Activated naive CD8-positive, alpha-beta T cell (primary cell): Measurements from ENCODE around the gene WDR19.
"Not testable (repeated sequence)": the region's sequence is repeated elsewhere in the genome, so short reads cannot be mapped to it uniquely, and the experiment has no call there.

Experiments used
- H3K27ac Mint-ChIP-seq: one replicate; pipeline ENCODE4 v1.8.0; 2021; ENCODE audit warnings: mixed read lengths
- H3K27me3 Mint-ChIP-seq: one replicate; pipeline ENCODE4 v1.8.0; 2021; ENCODE audit warnings: mixed read lengths
- H3K36me3 Mint-ChIP-seq: one replicate; pipeline ENCODE4 v1.8.0; 2021; ENCODE audit warnings: mixed read lengths
- H3K4me1 Mint-ChIP-seq: one replicate; pipeline ENCODE4 v1.8.0; 2021; ENCODE audit warnings: low read depth, mixed read lengths
- H3K4me3 Mint-ChIP-seq: one replicate; pipeline ENCODE4 v1.8.0; 2021; ENCODE audit warnings: mild to moderate bottlenecking, mixed read lengths
- H3K9me3 Mint-ChIP-seq: one replicate; pipeline ENCODE4 v1.8.0; 2021; ENCODE audit warnings: low read depth, mixed read lengths

WDR19 gene

GRCh38 chr4:39181905-39182638, at the start of gene WDR19:
WDR19 (plus strand) TSS chr4:39182529; CDS start chr4:39182558, 29 bp downstream.
- H3K27ac Mint-ChIP-seq = no peak within 1 kb of the TSS

DNA sequence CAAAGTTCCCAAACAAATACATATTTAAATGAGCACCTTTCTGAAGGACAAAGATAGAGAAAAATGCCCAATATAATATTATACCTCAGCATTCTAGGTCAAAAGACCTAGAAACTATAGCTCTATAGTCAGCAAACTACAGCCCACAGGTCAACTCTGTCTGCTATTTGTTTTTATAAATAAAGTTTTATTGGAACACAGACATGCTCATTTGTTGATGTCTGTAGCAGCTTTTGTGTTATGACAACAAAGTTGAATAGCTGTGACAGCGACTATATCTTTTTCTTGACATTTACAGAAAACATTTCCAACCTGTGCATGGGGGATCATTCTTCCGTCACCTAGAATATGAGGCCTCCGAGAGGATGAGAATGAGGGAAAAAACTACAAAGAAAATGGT, 48.7 kb upstream of the WDR19 start:
- H3K27me3 Mint-ChIP-seq = no peaks in the 10 kb centered on the region
- no peak overlapping the region for H3K27ac Mint-ChIP-seq
- H3K36me3 Mint-ChIP-seq = peaks cover 4% of the 10 kb centered on the region
- no peaks in the 10 kb centered on the region for H3K9me3 Mint-ChIP-seq
- no peak overlapping the region for H3K4me3 Mint-ChIP-seq
- H3K4me1 Mint-ChIP-seq = peaks cover 6% of the 10 kb centered on the region

More at GRCh38 chr4:39181905-39182638, at the start of gene WDR19:
- Mint-ChIP-seq H3K36me3 (peaks cover 5% of the 10 kb centered on the region), H3K4me1 (peaks cover 10% of the 10 kb centered on the region), H3K4me3 (no peak within 1 kb of the TSS), H3K27me3 (peaks cover 4% of the 10 kb centered on the region), H3K9me3 (no peaks in the 10 kb centered on the region)

- Mint-ChIP-seq H3K27ac (no peak overlapping the region), H3K4me3 (no peak overlapping the region), H3K9me3 (no peaks in the 10 kb centered on the region), H3K27me3 (no peaks in the 10 kb centered on the region), H3K36me3 (peaks cover 3% of the 10 kb centered on the region), H3K4me1 (peaks cover 6% of the 10 kb centered on the region)
Observed at GRCh38 chr4:39134683-39135306, 47.5 kb upstream of the WDR19 start.

DNA sequence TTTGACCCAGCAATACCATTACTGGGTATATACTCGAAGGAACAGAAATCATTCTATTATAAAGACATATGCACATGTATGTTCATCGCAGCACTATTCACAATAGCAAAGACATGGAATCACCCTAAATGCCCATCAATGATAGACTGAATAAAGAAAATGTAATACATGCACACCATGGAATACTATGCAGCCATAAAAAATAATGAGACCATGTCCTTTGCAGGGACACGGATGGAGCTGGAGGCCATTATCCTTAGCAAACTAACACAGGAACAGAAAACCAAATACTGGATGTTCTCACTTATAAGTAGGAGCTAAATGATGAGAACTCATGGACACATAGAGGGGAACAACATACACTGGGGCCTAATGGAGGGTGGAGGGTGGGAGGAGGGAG, 44.1 kb upstream of the WDR19 start:
- H3K27me3 Mint-ChIP-seq, H3K4me3 Mint-ChIP-seq, H3K9me3 Mint-ChIP-seq, H3K27ac Mint-ChIP-seq, H3K36me3 Mint-ChIP-seq, H3K4me1 Mint-ChIP-seq: not testable (repeated sequence)

- Mint-ChIP-seq H3K36me3 (no peaks in the 10 kb centered on the region), H3K27ac (no peak overlapping the region), H3K9me3 (no peaks in the 10 kb centered on the region), H3K27me3 (peaks cover 3% of the 10 kb centered on the region), H3K4me3 (no peak overlapping the region), H3K4me1 (no peaks in the 10 kb centered on the region)
Observed at GRCh38 chr4:39146211-39146610, 36.1 kb upstream of the WDR19 start.

GRCh38 chr4:39154009-39154408, 28.3 kb upstream of the WDR19 start:
- Mint-ChIP-seq H3K4me1 (no peaks in the 10 kb centered on the region), H3K27me3 (peaks cover 3% of the 10 kb centered on the region), H3K9me3 (no peaks in the 10 kb centered on the region), H3K4me3 (no peak overlapping the region), H3K27ac (no peak overlapping the region), H3K36me3 (peaks cover 2% of the 10 kb centered on the region)

DNA sequence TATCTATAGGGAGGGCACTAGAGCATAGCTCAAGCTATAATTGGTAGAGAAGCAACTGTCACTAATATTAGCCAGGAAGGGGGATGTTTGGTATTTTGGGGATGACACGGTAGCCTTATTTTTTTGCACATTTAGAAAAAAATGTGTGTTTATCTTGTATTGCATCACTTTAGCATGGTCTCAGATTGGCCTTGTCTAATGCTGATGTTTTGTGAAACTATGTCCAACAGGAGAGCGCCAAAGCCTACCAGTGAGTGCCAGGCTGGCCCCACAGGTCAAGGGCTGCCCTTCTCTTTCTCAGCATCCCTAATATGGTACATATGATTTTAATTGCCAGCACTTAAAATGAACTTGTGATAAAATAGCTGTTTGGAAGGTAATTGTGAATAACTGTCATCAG, 24.8 kb upstream of the WDR19 start:
- Mint-ChIP-seq H3K27ac (no peak overlapping the region), H3K27me3 (no peaks in the 10 kb centered on the region), H3K4me3 (no peak overlapping the region), H3K4me1 (no peaks in the 10 kb centered on the region), H3K36me3 (peaks cover 2% of the 10 kb centered on the region), H3K9me3 (no peaks in the 10 kb centered on the region)

GRCh38 chr4:39166177-39166576, 16.2 kb upstream of the WDR19 start:
- Mint-ChIP-seq H3K9me3 (no peaks in the 10 kb centered on the region), H3K4me1 (peaks cover 5% of the 10 kb centered on the region), H3K27me3 (peaks cover 2% of the 10 kb centered on the region), H3K4me3 (no peak overlapping the region), H3K27ac (no peak overlapping the region), H3K36me3 (peaks cover 2% of the 10 kb centered on the region)

GRCh38 chr4:39166669-39167068, 15.7 kb upstream of the WDR19 start:
- Mint-ChIP-seq H3K4me3 (no peak overlapping the region), H3K9me3 (peaks cover 2% of the 10 kb centered on the region), H3K36me3 (peaks cover 2% of the 10 kb centered on the region), H3K4me1 (peaks cover 5% of the 10 kb centered on the region), H3K27ac (no peak overlapping the region), H3K27me3 (peaks cover 2% of the 10 kb centered on the region)

- H3K36me3 Mint-ChIP-seq = peaks cover 2% of the 10 kb centered on the region
- H3K27me3 Mint-ChIP-seq = no peaks in the 10 kb centered on the region
- H3K27ac Mint-ChIP-seq = no peak overlapping the region
- peaks cover 5% of the 10 kb centered on the region for H3K4me1 Mint-ChIP-seq
- no peak overlapping the region for H3K4me3 Mint-ChIP-seq
- H3K9me3 Mint-ChIP-seq = peaks cover 4% of the 10 kb centered on the region
Observed at GRCh38 chr4:39169426-39169825, 12.9 kb upstream of the WDR19 start.

- Mint-ChIP-seq H3K27ac (no peak overlapping the region), H3K4me1 (peaks cover 5% of the 10 kb centered on the region), H3K9me3 (peaks cover 4% of the 10 kb centered on the region)
Observed at GRCh38 chr4:39170301-39170700, 12.0 kb upstream of the WDR19 start.

DNA sequence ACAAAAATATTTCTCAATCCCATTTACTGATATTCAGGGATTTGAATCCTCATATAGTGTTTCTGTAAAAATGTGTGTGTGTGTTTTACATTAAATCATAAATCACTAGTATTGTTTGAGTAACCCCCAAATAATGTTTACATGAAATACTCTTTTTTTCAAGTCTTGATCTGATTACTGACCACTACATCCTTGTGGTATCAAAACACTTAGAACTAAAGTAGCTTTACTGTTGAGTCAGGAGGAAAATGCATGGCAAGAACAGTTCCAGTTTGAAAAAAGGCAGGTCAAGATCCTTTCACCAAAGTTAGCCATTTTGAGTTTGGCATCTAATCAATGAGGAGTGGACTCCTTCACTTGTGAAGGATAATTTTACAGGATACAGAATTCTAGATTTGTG, 3.6 kb upstream of the WDR19 start:
- Mint-ChIP-seq H3K4me1 (peaks cover 10% of the 10 kb centered on the region), H3K4me3 (no peak overlapping the region), H3K27me3 (peaks cover 4% of the 10 kb centered on the region), H3K27ac (no peak overlapping the region), H3K9me3 (no peaks in the 10 kb centered on the region), H3K36me3 (peaks cover 3% of the 10 kb centered on the region)

More at GRCh38 chr4:39170301-39170700, 12.0 kb upstream of the WDR19 start:
- Mint-ChIP-seq H3K36me3 (peaks cover 2% of the 10 kb centered on the region), H3K27me3 (no peaks in the 10 kb centered on the region), H3K4me3 (no peak overlapping the region)

GRCh38 chr4:39179681-39180080, 2.6 kb upstream of the WDR19 start:
- H3K9me3 Mint-ChIP-seq = no peaks in the 10 kb centered on the region
- H3K4me3 Mint-ChIP-seq = no peak overlapping the region
- peaks cover 3% of the 10 kb centered on the region for H3K36me3 Mint-ChIP-seq
- peaks cover 10% of the 10 kb centered on the region for H3K4me1 Mint-ChIP-seq
- H3K27me3 Mint-ChIP-seq = peaks cover 4% of the 10 kb centered on the region
- H3K27ac Mint-ChIP-seq = no peak overlapping the region

DNA sequence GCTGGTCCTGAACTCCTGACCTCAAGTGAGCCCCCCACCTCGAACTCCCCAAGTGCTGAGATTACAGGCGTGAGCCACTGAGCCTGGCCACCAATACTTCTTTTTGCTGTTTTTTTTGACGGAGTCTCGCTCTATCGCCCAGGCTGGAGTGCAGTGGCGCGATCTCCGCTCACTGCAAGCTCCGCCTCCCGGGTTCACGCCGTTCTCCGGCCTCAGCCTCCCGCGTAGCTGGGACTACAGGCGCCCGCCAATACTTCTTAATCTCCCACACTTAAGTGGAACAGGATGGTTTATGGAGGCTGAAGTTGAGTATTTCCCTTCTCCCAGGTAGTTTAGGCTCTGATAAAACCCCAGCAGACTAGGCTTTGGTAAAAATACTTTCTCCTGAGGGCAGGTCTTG, 1.7 kb upstream of the WDR19 start:
- not testable (repeated sequence) for H3K36me3 Mint-ChIP-seq, H3K4me3 Mint-ChIP-seq, H3K9me3 Mint-ChIP-seq, H3K27ac Mint-ChIP-seq, H3K27me3 Mint-ChIP-seq
- H3K4me1 Mint-ChIP-seq = peaks cover 10% of the 10 kb centered on the region

- H3K27me3 Mint-ChIP-seq = peaks cover 4% of the 10 kb centered on the region
- H3K4me3 Mint-ChIP-seq = no peak overlapping the region
- no peak overlapping the region for H3K27ac Mint-ChIP-seq
- peaks cover 5% of the 10 kb centered on the region for H3K36me3 Mint-ChIP-seq
- no peaks in the 10 kb centered on the region for H3K9me3 Mint-ChIP-seq
- H3K4me1 Mint-ChIP-seq = peaks cover 10% of the 10 kb centered on the region
Observed at GRCh38 chr4:39181520-39181904, 817 bp upstream of the WDR19 start.

- Mint-ChIP-seq H3K36me3 (peaks cover 14% of the 10 kb centered on the region), H3K4me3 (no peak overlapping the region), H3K4me1 (no peaks in the 10 kb centered on the region), H3K27ac (no peak overlapping the region), H3K9me3 (no peaks in the 10 kb centered on the region), H3K27me3 (no peaks in the 10 kb centered on the region)
Observed at GRCh38 chr4:39201963-39202362, 19.6 kb downstream of the WDR19 start.
